Measurements from ENCODE around the gene CDKN2C.
A peak's percentile ranks its signal among the peaks of the same experiment; 100 is the strongest.

- TF ChIP-seq EZH2phosphoT487 (IDR thresholded peaks at IDR 0.05; ENCODE audit: insufficient read depth, low read depth) (0 out of 2 replicates have a peak, but pooled peaks have one; percentile 34), EZH2 (IDR thresholded peaks at IDR 0.05; ENCODE audit: insufficient read depth, poor library complexity, severe bottlenecking) (no peak)
Observed at GRCh38 chr1:50978852-50979781, 9.1 kb downstream of the CDKN2C start.

Measured in GM23248 (cell line).